GM21576 (cell line): ENCODE results near the gene FBXO5.

Experiments
- ATAC-seq: cut with Tn5 transposase; IDR thresholded peaks from one replicate; pipeline ENCODE4 v1.9.1; 2021; ENCODE audit warnings: mild to moderate bottlenecking, moderate library complexity; ENCODE audit not compliant: unreplicated experiment

The FBXO5 gene

DNA sequence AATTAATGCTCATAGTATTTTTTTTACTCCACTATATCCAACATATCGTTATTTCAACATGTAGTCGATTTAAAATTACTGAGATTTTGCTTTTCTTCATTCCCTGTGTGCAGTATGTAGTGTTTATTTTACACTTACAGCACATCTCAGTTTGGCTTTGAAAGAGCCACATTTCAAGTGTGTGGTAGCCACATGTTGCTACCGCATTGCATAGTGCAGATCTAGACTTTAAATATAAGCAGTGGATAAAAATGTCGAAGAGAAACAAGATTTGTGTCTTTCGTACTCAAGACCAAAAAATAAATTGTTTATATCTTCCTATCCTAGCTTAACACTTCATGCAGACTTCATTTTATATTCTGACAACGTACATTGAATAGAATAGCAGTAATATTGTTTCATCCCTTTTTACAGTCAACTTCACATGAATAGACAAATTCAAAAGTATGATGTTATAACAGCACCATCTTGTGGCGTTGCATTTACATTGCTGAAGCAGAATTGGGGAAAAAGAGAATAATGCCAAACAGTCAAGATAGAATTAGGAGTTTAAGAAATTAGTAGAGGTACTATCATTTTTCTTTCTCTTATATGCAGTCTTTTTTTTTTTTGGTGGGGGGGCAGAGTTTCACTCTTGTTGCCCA is 29.9 kb downstream of the FBXO5 start:
- no peak for ATAC-seq

DNA sequence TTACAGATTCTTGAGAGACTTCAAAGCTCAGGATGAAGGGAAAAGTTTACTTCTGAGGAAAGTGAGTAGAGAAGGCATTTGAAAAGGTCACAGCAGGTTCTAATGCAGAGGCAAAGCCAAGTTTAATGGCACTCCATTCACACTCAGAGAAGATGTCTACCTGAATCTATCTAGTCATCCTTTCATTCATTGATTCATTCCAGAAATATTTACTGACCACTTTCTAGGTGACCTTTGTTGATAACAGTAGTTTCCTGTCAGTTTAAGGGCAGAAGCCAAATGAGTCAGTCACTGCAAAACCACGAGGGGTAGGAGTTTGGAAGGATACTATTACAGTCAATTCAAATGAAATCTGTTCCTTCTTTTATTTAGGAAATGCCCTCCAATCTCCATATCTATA is 30.8 kb downstream of the FBXO5 start:
- no peak for ATAC-seq

- ATAC-seq, result no peak
Measured at GRCh38 chr6:152950240-152950639, 32.6 kb downstream of the FBXO5 start.

GRCh38 chr6:152948150-152948768 is 34.6 kb downstream of the FBXO5 start:
- peak; percentile 89 for ATAC-seq

DNA sequence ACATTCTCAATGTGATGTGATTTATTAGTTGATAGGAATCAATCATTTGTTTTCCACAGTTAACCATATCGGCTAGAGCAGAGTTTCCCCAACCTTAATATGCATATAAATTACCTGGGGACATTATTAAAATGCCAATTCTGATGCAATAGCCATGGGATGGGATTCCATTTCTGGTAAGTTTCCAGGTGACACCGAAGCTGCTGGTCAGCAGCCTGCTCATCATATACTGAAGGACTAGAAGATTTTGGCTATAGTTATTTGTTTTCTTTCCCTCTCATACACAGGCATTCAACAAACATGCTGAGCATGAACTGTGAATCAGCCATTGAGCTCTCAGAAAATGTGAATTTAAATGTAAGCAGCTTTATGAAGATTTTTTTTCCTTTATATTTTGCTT is 35.8 kb downstream of the FBXO5 start:
- no peak for ATAC-seq

- no peak for ATAC-seq
Measured at GRCh38 chr6:152946484-152946883, 36.4 kb downstream of the FBXO5 start.

GRCh38 chr6:152943260-152943897 is 39.5 kb downstream of the FBXO5 start:
- ATAC-seq, result no peak

DNA sequence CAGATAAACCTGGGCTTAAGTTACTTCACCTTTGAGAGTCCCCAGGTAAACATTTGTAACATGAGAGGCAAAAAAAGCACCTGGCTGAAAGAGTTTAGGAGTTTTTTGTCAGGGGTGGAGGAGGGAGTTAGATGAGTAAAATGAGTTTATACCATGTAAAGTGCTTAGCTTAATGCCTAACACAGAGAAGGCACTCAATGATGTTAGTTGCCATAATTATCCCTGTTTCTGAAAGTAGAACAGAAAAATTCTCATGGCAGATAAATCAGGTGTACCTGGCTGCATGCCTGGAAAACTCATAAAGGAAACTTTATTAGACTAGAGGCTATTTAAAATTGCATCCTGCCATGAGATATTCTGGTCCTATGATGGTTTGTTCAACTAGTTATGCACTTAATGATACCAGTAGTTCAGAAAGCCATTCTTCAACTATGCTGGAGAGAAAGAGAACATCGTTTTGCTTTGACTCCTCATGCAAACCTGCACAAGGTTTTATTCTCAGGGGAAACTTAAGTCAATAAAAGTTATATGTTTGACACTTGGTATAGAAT is 40.4 kb downstream of the FBXO5 start:
- no peak for ATAC-seq

- no peak for ATAC-seq
Measured at GRCh38 chr6:152941746-152942145, 41.1 kb downstream of the FBXO5 start.

DNA sequence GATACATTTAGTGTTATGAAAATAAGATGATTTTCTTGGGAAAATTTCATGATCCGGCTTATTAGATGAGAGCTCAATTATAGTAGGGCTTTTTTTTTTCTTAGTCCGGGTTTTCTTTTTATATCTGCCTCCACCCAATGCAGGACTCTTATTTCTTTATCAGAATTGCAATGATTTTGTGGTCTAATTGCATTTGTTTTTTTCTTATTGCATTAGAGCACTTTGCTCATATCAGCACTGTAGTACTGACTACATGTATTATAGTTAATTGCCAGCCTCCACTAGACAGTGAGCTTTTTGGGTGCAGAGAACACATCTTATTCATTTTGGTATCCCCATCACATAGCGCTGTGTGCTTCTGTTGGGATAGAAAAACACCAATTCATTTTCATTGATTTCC is 50.0 kb downstream of the FBXO5 start:
- no peak for ATAC-seq

GRCh38 chr6:152922706-152923105 is 60.1 kb downstream of the FBXO5 start:
- no peak for ATAC-seq
